HCT116 (cell line): ENCODE results near the gene CCNL1. TPM values are rescaled to one million over a fixed set of nuclear protein-coding genes. Genes with fewer than 3 reads are reported as not detected.

Experiments
- ATAC-seq: fragments of 200-7000 bp; cut with Tn5 transposase; 2 replicates; pipeline ENCODE4 v1.9.1; 2020; ENCODE audit warnings: mild to moderate bottlenecking, moderate library complexity
- BruUV-seq: library from RNA; stranded (reverse); fragments of 400-500 nt; replicated peaks from 2 replicates; lab custom pipeline; 2021; lab: Mats Ljungman, UMichigan
- CTCF ChIA-PET: fragments of 300-600 bp; sonication (Branson Sonifier 250); formaldehyde crosslinking; loops from one replicate; lab custom pipeline; 2021; ENCODE audit warnings: antibody characterized with exemption; lab: Charles Lee
- POLR2A ChIA-PET: fragments of 300-600, 350-600 bp; sonication (Branson Sonifier 250); formaldehyde crosslinking; loops from one replicate; lab custom pipeline; 2021; ENCODE audit warnings: antibody characterized with exemption; lab: Charles Lee
- RAD21 ChIA-PET, 2 experiments: fragments of 300-600 bp; sonication (Branson Sonifier 250); formaldehyde crosslinking; loops; one replicate each; lab custom pipeline; 2023; ENCODE audit warnings: low total read pairs in 2 of 2; ENCODE audit not compliant: uncharacterized antibody in 2 of 2, unreplicated experiment in 2 of 2, low non-redundant PET in 1 of 2; lab: Charles Lee
- DNase-seq: peaks from one replicate; pipeline ENCODE4 v3.0.0-alpha.2; 2010; ENCODE audit warnings: low read depth, low spot score
- H2AFZ ChIP-seq: fragments of 200-600 bp; shearing (Covaris generic), sonication (generic); 2 replicates; pipeline ENCODE4 v1.6.1; 2017; ENCODE audit warnings: low read depth, mixed run types, mixed read lengths, antibody characterized with exemption, low read length; ENCODE audit not compliant: poor library complexity, severe bottlenecking
- H3K27ac ChIP-seq: 2 replicates; pipeline ENCODE4 v1.5.1; 2012; ENCODE audit warnings: low read depth, low read length
- H3K27me3 ChIP-seq: fragments of 200-600 bp; sonication (generic); 2 replicates; pipeline ENCODE4 v1.6.1; 2016; ENCODE audit warnings: mixed run types, low read length, mixed read lengths; ENCODE audit not compliant: insufficient read depth
- H3K36me3 ChIP-seq, 2 experiments: fragments of 200-500 bp in 1 of 2; fragments of 200-600 bp in 1 of 2; sonication (Bioruptor generic) in 1 of 2; sonication (generic) in 1 of 2; 2 replicates each; pipeline versions ENCODE4 v1.5.1 to v1.6.1; 2014 to 2016; ENCODE audit warnings: low read length in 2 of 2, inconsistent platforms in 1 of 2, mixed read lengths in 1 of 2, mixed run types in 1 of 2; ENCODE audit not compliant: insufficient read depth in 2 of 2, control insufficient read depth in 1 of 2
- H3K4me1 ChIP-seq, 2 experiments: fragments of 200-600 bp in 1 of 2; sonication (generic) in 1 of 2; 2 replicates each; pipeline versions ENCODE4 v1.5.1 to v1.6.1; 2012 to 2017; ENCODE audit warnings: low read length in 2 of 2, inconsistent platforms in 1 of 2, mild to moderate bottlenecking in 1 of 2, mixed read lengths in 1 of 2, mixed run types in 1 of 2, moderate library complexity in 1 of 2; ENCODE audit not compliant: insufficient read depth in 2 of 2, control insufficient read depth in 1 of 2
- H3K4me2 ChIP-seq: fragments of 200-600 bp; sonication (generic); 2 replicates; pipeline ENCODE4 v1.6.1; 2017; ENCODE audit warnings: mixed run types, low read length, mixed read lengths
- H3K4me3 ChIP-seq, 2 experiments: fragments of 200-600 bp in 1 of 2; sonication (generic) in 1 of 2; replicated peaks in 1 of 2; 2 replicates each; pipeline ENCODE4 v1.5.1; 2011 to 2016; ENCODE audit warnings: low read length in 2 of 2, control low read depth in 1 of 2, low read depth in 1 of 2, mild to moderate bottlenecking in 1 of 2, mixed read lengths in 1 of 2, mixed run types in 1 of 2
- H3K79me2 ChIP-seq: fragments of 200-600 bp; sonication (generic); 2 replicates; pipeline ENCODE4 v1.6.1; 2017; ENCODE audit warnings: mild to moderate bottlenecking, mixed run types, low read length, moderate library complexity, mixed read lengths; ENCODE audit not compliant: insufficient read depth
- H3K9ac ChIP-seq: fragments of 200-600 bp; sonication (generic); 2 replicates; pipeline ENCODE4 v1.6.1; 2016; ENCODE audit warnings: low read length, mixed read lengths
- H3K9me2 ChIP-seq: fragments of 200-600 bp; sonication (generic), shearing (Covaris generic); 2 replicates; pipeline ENCODE4 v1.6.1; 2017; ENCODE audit warnings: mixed run types, mild to moderate bottlenecking, moderate library complexity; ENCODE audit not compliant: insufficient read depth
- H3K9me3 ChIP-seq, 2 experiments: fragments of 200-500 bp in 1 of 2; fragments of 200-600 bp in 1 of 2; sonication (Bioruptor generic) in 1 of 2; sonication (generic) in 1 of 2; 2 replicates each; pipeline ENCODE4 v1.6.1; 2014 to 2017; ENCODE audit warnings: low read length in 2 of 2, mixed read lengths in 2 of 2, inconsistent platforms in 1 of 2, low read depth in 1 of 2, mild to moderate bottlenecking in 1 of 2, mixed run types in 1 of 2, moderate library complexity in 1 of 2; ENCODE audit not compliant: control insufficient read depth in 1 of 2, insufficient read depth in 1 of 2
- H4K20me1 ChIP-seq: fragments of 200-600 bp; sonication (generic), shearing (Covaris generic); 2 replicates; pipeline ENCODE4 v1.6.1; 2017; ENCODE audit warnings: mixed run types, mild to moderate bottlenecking, moderate library complexity; ENCODE audit not compliant: insufficient read depth
- ATF3 ChIP-seq: IDR thresholded peaks from 2 replicates; pipeline ENCODE4 v1.6.1; 2012
- CBX3 ChIP-seq: IDR thresholded peaks from 2 replicates; pipeline ENCODE4 v1.6.1; 2012; ENCODE audit warnings: low read depth
- CEBPB ChIP-seq: IDR thresholded peaks from 2 replicates; pipeline ENCODE4 v1.6.1; 2012; ENCODE audit warnings: low read depth
- CTCF ChIP-seq, 3 experiments: fragments of 200-600 bp in 1 of 3; sonication (generic) in 1 of 3; IDR thresholded peaks in 2 of 3; conservative IDR thresholded peaks in 1 of 3; 2 replicates each; pipeline ENCODE4 v1.5.1; 2012 to 2017; ENCODE audit warnings: low read depth in 2 of 3, low read length in 2 of 3, antibody characterized with exemption in 1 of 3, borderline replicate concordance in 1 of 3, control low read depth in 1 of 3, mild to moderate bottlenecking in 1 of 3, mixed read lengths in 1 of 3, mixed run types in 1 of 3, moderate library complexity in 1 of 3; ENCODE audit not compliant: insufficient read depth in 1 of 3
- EGR1 ChIP-seq: IDR thresholded peaks from 2 replicates; pipeline ENCODE4 v1.6.1; 2012; ENCODE audit warnings: low read depth
- ELF1 ChIP-seq: IDR thresholded peaks from 2 replicates; pipeline ENCODE4 v1.6.1; 2012; ENCODE audit warnings: low read depth, borderline replicate concordance
- EZH2 ChIP-seq: fragments of 200-600 bp; sonication (generic); IDR thresholded peaks from 2 replicates; pipeline ENCODE4 v1.6.1; 2017; ENCODE audit warnings: antibody characterized with exemption, mixed run types
- EZH2phosphoT487 ChIP-seq: fragments of 200-600 bp; IDR thresholded peaks from 2 replicates; pipeline ENCODE4 v1.6.1; 2018; ENCODE audit warnings: antibody characterized with exemption, borderline replicate concordance
- JUND ChIP-seq: IDR thresholded peaks from 2 replicates; pipeline ENCODE4 v1.6.1; 2012
- MAX ChIP-seq: IDR thresholded peaks from 2 replicates; pipeline ENCODE4 v1.6.1; 2012
- POLR2A ChIP-seq: IDR thresholded peaks from 2 replicates; pipeline ENCODE4 v1.7.0; 2011; ENCODE audit warnings: borderline replicate concordance; ENCODE audit not compliant: insufficient read depth, insufficient read length; ENCODE audit errors: extremely low read depth
- RAD21 ChIP-seq: IDR thresholded peaks from 2 replicates; pipeline ENCODE4 v1.6.1; 2012; ENCODE audit warnings: low read depth, mild to moderate bottlenecking
- SIN3A ChIP-seq: IDR thresholded peaks from 2 replicates; pipeline ENCODE4 v1.6.1; 2012; ENCODE audit warnings: low read depth
- TCF7L2 ChIP-seq: IDR thresholded peaks from 2 replicates; pipeline ENCODE4 v1.7.0; 2011; ENCODE audit warnings: borderline replicate concordance, inconsistent platforms; ENCODE audit not compliant: insufficient read depth, insufficient read length; ENCODE audit errors: extremely low read depth
- ZBTB33 ChIP-seq: IDR thresholded peaks from 2 replicates; pipeline ENCODE4 v1.6.1; 2011; ENCODE audit warnings: mild to moderate bottlenecking, low read length, moderate library complexity; ENCODE audit not compliant: insufficient replicate concordance; ENCODE audit errors: extremely low read depth
- ZNF274 ChIP-seq: fragments of 200-500 bp; sonication (Bioruptor generic); IDR thresholded peaks from 2 replicates; pipeline ENCODE4 v1.6.1; 2014; ENCODE audit warnings: mild to moderate bottlenecking, low read depth, low read length, inconsistent platforms
- intact Hi-C: fragments of 100-400 bp; cut with micrococcal nuclease; formaldehyde crosslinking; loops from 2 replicates; pipeline ENCODE4 v1.10.0; 2022
- total RNA-seq: library from RNA; stranded (reverse); gene quantifications from one replicate; pipeline ENCODE4 v1.2.1, GENCODE V29; 2021; ENCODE audit not compliant: unreplicated experiment

The CCNL1 gene
- total RNA-seq, 1 experiment from 2014 or later = 96.7 TPM

- no peak overlapping the region for H3K4me2 ChIP-seq
- CTCF ChIA-PET = no interaction called here
- no TSS peak for BruUV-seq
- H3K4me3 ChIP-seq = no peak overlapping the region
- H3K36me3 ChIP-seq = no peaks in the 10 kb centered on the region
- H3K9ac ChIP-seq = no peak overlapping the region
- DNase-seq (no peak), ATAC-seq (no peak)
- H3K9me3 ChIP-seq = no peaks in the 10 kb centered on the region
- no peaks in the 10 kb centered on the region for H4K20me1 ChIP-seq
- no peaks in the 10 kb centered on the region for H3K79me2 ChIP-seq
- H2AFZ ChIP-seq = no peak overlapping the region
- POLR2A ChIA-PET = interaction anchor here (1.8 kb wide), 1 partner anchor 12 kb away, joined by 5 read pairs; no protein-coding TSS in a partner anchor
- H3K4me1 ChIP-seq = peaks cover 0 to 11% of the 10 kb centered on the region in 2 experiments; a peak in 1 of 4 replicates
- TF ChIP-seq ELF1 (no peak), EGR1 (no peak), TCF7L2 (no peak), EZH2phosphoT487 (no peak), EZH2 (no peak), SIN3A (no peak), POLR2A (no peak), CTCF (IDR thresholded peaks at IDR 0.05 in 2 of 3, conservative IDR thresholded peaks at IDR 0.05 in 1 of 3; ENCODE audit: borderline replicate concordance in 1 of 3, insufficient read depth in 1 of 3, low read depth in 2 of 3, low read length in 2 of 3) (no peak), ZBTB33 (no peak), CBX3 (no peak), ATF3 (no peak), RAD21 (no peak), JUND (no peak), CEBPB (no peak), MAX (no peak), ZNF274 (no peak)
- intact Hi-C loops = no loop called here
- RAD21 ChIA-PET = no interaction called here
- H3K27me3 ChIP-seq = no peaks in the 10 kb centered on the region
- no peak overlapping the region for H3K27ac ChIP-seq
- H3K9me2 ChIP-seq = no peaks in the 10 kb centered on the region
These were observed 58.5 kb downstream of the CCNL1 start for GRCh38 chr3:157101486-157101885.
